NOMO-1 treated with dmso at 0.1 percent for 144 hours (cell line): Measurements from ENCODE around the gene MPDZ.

Experiments
- DNase-seq: peaks from one replicate; lab custom pipeline; 2025; ENCODE audit not compliant: unreplicated experiment; lab: John Stamatoyannopoulos, UW

Gene MPDZ, protein sequence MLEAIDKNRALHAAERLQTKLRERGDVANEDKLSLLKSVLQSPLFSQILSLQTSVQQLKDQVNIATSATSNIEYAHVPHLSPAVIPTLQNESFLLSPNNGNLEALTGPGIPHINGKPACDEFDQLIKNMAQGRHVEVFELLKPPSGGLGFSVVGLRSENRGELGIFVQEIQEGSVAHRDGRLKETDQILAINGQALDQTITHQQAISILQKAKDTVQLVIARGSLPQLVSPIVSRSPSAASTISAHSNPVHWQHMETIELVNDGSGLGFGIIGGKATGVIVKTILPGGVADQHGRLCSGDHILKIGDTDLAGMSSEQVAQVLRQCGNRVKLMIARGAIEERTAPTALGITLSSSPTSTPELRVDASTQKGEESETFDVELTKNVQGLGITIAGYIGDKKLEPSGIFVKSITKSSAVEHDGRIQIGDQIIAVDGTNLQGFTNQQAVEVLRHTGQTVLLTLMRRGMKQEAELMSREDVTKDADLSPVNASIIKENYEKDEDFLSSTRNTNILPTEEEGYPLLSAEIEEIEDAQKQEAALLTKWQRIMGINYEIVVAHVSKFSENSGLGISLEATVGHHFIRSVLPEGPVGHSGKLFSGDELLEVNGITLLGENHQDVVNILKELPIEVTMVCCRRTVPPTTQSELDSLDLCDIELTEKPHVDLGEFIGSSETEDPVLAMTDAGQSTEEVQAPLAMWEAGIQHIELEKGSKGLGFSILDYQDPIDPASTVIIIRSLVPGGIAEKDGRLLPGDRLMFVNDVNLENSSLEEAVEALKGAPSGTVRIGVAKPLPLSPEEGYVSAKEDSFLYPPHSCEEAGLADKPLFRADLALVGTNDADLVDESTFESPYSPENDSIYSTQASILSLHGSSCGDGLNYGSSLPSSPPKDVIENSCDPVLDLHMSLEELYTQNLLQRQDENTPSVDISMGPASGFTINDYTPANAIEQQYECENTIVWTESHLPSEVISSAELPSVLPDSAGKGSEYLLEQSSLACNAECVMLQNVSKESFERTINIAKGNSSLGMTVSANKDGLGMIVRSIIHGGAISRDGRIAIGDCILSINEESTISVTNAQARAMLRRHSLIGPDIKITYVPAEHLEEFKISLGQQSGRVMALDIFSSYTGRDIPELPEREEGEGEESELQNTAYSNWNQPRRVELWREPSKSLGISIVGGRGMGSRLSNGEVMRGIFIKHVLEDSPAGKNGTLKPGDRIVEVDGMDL (N-terminal part only)

DNA sequence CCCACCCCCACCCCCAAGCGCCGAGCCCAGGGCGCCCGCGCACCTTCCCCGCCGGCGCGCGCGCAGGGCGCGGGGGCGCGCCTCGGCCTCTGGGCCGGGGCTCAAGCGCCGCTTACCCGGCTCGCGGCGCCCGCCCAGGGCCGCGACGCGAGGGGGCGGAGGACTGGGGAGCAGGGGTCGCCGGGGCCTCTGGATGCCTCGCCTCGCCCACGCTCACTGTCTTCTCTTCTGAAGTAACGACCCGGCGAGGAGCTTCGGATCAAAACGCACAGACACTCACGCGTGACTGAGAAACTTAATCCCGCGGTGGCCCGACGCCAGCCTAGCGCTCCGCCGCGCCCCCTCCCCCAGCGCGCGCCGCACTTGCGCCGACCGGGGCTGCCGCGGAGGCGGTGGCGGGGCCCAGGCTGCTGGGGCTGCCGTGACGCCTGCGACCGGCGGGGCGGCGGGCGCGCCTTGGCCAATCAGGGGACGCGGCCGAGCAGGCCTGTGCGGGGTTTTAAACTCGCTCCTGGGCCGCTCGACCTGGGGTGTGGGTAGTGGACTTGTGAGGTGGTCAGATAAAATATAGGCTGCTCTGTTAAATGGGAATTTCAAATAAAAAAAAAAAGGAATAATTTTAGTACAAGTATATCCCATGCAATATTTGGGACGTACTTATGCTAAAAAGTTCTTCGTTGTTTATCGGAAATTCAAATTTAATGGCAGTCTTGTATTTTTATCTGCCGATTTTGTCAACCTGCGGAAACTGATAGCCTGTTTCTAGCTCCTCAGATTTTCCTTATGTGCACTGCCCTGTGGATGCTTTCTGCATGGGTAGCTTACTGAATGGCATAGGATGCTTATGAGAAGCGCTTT, at the start of gene MPDZ:
Gene MPDZ (minus strand): TSS at position 409 of the 858 bp plus-strand sequence. CDS start 29,377 bp downstream, outside the sequence.
- no peak for DNase-seq

DNA sequence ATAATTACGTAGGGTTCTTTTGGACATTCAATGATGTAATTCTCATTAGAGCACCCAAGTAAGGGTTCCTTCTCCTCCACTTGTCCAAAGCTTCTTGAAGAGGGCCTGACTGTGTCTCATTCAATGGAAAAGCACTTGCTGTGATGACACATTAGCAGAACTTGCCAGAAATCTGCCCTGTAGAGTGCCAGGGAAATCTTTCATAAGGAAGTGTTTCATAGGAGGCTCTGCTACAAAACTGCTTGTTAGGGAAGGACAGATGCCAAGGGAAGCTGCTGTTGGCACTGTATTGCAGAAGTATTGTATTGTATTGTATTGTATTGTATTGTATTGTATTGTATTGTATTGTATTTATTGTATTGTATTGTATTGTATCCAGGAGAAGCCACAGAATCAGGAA, 45.5 kb upstream of the MPDZ start:
- DNase-seq = no peak

DNA sequence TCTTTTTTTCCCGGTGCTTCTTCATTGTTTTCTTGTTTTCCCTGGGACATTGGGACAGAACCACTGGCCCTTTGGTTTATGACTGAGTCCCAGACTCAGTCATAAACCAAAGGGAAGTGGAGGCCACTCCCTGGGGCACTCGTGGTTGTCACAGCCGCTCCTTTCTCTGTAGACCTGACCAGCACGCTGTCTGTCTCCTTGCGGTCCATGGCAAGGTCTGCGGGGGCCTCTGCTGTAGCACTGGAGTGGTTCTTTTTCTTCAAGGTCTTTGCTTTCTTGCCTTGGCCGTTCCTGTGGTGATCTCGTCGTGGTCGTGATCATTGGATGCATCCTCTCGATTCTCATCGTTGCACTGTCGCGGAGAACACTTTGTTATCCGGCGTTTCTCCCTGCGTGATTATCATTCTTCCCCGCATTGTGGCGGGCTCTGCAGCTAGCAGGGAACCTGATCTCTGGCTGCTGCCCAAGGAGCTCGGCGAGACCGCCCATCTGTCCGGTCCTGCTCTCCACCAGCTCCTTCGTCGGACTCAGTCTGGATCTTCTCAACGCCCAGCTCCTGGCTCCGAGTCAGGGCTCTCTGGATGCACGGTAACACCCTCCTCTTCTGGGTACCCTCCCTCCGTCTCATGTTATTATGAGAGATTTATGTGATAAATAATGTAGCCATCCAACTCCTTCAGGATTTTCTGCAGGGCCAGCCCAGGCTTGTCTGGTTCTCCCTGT, 43.5 kb upstream of the MPDZ start:
- no peak for DNase-seq

DNA sequence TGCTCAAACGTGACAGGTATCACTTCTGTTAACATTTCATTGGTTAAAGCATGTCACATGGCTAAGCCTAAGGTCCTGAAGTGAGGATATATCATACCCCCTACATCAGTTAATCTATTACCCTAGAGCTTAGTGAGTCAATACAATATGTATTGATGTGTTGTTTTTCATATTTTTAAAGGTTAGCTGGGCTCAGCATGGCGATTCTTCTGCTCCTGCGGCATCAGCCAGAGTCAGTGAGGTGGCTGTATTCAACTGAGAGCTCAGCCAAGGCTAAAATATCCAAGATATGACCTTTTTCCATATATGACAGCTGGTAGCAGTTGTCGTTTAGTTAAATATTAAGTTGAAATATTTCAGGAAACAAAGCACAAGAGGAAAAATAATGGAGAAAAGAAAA, 38.5 kb upstream of the MPDZ start:
- DNase-seq = no peak

DNA sequence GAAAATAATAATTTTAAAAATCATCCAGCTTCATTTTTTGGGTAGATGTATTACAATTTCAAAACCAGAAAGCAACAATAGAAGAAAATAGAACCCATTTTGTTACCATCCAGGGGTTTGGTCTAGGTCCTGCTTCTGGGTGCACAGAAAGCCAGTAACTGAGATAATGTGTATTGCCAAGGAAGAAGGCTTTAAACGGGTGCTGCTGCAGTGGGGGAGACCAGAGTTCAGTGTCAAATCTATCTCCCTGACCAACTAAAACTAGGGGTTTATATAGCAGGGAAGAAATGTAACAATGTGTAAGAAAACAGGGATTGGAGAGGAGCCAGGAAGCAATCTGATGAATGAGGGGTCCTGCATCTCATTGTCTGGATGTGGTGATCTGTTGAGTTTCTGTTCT, 17.5 kb upstream of the MPDZ start:
- DNase-seq = no peak

DNA sequence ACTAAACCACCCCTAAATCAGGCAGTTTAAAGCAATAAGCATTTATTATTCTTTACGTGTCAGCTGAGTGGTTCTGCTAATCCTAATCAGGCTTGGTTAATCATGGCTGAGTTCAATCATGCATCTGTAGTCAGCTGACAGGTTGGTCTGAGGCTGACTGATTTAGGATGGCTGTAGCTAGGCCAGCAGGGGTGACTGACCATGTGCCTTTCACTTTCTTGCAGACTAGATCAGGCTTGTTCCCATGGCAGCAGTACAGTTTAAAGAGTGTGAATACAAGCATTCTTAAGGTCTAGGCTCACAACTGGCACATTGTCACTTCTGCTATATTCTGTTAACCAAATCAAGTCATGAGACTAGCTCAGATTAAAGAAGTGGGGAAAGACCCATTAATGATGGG, 16.1 kb upstream of the MPDZ start:
- DNase-seq = no peak

DNA sequence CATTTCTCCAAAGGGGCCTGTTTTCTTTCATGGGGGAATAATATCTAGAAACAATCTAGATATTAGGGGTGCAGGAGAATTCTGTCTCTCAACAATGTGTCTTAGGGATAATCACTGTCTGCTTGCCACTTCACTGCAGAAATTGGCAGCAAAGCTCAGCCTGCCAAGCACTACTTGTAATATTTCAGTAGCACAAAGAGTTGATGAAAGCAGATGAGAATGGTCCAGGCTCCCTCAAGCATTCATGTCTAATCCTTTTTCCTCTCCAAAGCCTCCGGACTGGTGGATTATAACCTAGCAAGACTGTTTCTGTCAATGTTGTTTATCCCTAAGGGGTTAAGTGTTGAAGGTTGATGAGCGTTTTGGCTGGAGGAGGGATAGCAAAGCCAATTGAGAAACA, 13.3 kb upstream of the MPDZ start:
- DNase-seq = no peak

DNA sequence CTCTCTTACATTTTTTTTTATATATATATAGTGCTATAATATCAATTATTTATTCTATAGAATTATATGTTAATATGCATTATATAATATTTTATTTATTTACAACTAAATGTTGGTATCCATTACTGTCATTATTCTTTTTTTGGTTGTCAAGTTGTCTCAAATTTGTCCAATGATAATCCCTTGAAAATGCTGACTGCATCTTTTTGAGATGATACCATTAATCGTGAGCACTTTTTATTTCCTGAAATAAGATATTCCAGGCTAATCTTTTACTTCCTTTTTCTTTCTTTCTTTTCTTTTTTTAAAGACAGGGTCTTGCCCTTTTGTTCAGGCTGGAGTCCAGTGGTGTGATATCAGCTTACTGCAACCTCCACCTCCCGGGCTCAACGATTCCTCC, 12.7 kb upstream of the MPDZ start:
- DNase-seq = no peak

DNA sequence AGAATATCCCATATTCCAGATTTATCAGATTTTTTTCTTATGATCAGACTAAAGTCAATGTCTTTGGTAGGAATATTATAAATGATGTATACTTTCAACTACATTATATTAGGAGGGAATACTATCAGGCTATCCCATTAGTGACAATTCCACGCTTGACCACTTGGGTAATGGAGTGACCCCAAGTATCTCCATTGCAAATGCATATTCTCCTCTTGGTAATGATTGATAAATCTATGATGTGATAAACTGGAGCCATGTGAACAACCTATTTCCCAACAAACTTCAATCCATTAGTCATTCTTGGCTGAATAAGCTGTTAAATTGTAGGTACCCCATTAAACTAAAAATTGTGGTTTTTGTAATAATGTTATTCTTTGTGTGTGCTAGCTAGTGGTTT, 12.2 kb upstream of the MPDZ start:
- no peak for DNase-seq

DNA sequence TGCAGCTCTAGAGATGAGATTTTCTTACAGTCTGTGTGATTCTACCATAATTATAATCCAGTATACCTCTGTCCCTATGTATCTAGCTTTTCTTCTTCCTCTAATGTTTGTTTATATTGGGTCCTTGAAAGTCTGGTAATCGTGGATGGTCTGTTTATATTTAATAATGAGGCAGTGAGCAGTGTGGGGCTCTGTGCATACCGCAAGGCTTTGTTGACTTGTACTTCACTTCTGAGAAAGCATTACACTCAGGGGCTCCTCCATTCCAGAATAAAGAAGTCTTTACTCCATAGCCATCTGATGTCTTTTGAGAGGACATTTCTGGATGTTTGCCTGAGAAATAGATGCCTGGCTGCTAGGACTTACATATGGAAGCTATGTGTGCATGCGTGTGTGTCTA, 4.5 kb upstream of the MPDZ start:
- no peak for DNase-seq

DNA sequence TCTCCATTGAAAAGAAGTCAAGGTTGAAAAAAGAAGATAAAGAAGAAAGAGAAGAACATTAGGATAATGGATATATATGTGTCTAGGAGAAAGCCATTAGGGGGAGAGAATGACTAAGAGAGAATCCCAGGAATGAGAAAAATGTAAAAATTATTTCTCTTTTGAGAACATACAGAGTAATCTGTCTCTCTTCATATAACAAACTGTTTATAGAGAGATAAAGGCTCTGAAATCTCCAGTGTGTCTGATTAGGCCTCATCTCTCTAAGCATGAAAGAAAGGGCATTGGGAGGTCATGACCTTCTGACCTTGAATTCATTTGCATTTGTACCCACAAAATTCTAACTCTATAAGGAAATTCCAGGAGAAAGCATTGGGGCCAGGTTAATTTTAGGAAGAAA, 3.5 kb upstream of the MPDZ start:
- DNase-seq = no peak

DNA sequence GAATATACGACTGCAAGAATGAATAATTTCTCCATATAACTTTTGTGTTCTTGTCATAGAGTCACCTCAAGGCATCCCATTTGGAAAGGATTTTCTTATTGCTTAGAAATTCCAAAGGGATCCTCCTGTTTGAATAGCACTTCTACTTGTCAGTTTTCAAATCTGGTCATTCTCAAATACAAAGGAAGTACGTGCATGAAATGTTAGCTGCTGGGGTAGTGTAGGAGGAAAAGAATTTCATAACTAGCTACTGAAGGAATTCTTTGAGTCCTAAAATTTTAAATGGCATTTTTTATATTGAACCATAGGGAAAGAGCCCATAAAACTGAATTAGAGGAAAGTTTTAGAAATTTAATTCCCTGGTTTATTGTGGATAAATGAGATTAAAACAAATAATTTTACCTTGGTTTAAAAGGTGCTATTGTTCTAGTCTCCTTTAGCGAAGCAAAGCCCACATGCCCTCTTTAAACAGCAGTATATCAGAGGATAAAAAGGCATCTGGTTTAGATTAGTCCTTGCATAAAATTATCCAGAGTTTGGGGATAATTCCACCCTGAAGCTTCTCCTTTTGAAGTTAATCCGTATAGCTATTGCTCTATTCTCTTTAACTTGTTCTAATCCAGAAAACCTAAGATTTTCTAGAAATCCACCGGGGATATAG, 2.0 kb upstream of the MPDZ start:
- no peak for DNase-seq

DNA sequence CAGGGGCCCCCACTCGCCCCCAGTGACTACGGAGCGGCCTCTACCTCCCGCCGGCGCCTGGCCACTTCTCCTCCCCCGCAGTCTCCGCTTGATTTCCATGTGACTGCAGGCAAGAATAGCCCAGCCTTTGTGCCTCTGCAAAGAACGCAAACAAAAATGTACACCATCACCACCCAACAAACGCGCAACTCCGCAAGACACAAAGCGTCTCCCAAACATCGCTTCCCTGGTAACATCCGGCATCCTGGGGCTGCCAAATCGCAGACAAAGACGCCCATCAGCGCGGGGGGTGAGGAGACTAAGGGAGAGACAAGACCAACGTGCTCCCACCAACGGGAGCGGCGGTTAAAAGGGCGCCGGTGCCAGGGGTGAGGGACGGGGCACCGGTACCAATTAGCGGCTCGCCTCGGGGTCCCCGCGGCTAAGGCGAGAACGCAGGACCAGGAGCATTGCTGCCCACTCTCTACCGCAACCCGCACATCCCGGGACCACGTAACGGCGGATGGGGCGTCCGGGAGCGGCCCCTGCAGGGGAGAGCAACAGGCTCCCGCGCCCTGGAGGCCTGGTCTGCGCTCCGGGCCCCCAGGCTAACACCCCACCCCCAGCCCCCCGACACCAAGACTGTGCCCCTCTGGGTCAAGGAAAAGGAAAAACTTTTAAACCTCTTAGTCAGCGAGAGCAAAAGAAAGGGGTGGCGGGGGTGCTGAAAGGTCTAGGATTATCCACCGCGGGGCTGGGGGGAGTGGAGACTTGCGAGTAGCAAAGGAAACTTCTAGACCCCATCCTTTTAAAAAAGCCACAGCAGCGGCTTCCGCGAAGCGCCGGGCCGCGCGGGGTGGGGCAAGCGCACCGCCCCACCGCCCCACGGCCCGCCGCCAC, 885 bp downstream of the MPDZ start:
- DNase-seq = no peak

DNA sequence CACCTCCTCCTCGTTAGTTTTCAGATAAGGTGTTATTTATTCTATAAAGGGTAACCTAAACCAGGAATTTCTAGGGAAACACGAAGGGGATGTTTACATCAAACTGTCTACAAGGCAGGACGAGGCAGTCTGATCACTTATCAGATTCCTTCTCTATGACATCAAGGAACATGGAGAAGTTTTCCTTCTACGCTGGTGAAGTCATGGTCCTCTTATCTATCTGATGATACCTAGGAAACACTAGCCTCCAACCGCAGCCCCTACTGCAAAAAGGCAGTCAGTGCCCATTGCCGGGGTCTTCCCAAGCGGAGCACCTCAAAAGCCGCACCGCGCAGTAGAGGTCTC, 1.5 kb downstream of the MPDZ start:
- DNase-seq = no peak

DNA sequence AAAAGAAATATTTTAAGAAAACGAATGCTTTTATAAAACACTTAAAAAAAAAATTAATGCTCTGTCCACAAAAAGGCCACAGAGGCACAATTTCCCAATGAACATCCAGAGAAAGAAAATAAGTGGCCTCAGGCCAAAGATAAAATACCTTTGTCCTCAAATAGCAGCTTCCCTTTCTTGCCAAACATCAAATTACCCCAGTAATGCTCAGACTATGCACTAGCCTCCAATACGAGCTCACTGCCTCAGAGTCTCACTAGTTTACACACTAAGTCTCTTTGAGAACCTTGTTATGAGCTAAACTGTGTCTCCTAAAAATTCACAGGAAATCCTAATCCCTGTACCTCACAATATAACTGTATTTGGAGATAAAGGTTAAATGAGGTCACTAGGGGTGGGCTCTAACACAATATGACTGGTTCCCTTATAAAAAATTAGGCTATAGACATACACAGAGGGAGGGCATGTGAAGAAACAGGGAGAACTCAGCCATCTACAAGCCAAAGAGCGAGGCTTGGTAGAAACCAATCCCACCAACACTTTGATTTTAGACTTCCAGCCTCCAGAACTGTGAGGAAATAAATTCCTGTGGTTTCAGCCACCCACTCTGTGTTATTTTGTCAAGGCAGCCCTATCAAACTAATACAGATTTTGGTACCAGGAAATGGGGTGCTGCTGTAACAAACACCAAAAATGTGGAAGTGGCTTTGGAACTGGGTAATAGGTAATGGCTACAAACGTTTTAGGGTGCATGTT, 4.4 kb downstream of the MPDZ start:
- DNase-seq = no peak

DNA sequence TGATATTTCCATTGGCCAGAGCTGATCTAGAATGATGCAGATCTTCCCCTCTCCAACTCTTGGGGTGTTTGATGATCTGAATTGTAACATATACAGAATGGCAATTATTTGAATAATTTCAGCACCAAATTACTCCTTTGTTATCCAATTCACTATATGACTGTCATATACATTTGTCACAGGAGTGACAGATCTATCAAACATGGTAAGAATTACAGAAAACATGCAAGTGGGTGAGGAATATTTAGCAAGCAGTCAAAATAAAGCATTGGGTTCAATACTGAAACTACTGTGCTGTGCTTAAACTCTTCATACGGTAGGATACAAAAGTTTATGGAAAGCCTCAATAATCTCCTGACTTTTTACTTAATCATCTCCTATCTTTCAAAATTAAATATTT, 8.8 kb downstream of the MPDZ start:
- DNase-seq = no peak

DNA sequence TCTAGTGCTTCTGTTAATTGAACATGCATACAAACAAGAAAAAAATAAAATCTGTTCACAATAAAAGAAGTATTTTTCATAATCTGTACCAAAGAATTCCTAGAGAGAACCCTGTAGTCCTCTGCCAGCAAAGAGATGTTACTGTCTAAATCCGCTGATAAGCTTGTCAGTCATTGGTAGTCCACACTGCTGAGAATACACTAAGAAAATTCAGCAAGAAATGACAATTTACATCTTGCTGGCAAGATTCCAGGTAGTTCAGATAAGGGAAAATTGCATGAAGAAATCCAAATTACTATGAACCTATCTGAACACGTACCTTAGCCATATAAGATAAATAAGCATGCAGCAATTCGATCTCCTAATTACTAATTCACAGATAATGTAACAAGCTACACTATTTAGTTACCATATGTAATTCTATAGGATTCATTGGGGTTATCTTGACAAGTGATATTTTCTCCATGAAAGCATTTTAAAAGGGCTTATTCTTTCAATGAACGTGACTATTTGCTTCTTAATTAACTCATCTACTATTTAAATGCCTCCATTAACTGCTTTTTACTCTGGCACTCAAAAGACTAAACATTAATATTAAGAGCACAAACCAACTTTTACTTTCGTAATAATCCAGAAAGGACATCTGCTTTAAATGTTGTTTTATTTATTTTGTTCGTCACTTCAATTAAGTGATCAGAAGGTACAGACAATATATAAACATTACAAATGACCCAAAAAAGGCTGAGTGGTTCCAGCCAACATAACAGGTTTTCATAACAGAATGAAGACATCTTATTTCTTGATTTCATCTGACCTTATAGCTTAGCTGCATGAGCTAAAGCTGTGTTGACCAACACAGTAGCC, 9.7 kb downstream of the MPDZ start:
- no peak for DNase-seq
